ENCODE measurements around the gene LTA.

LTA gene

DNA sequence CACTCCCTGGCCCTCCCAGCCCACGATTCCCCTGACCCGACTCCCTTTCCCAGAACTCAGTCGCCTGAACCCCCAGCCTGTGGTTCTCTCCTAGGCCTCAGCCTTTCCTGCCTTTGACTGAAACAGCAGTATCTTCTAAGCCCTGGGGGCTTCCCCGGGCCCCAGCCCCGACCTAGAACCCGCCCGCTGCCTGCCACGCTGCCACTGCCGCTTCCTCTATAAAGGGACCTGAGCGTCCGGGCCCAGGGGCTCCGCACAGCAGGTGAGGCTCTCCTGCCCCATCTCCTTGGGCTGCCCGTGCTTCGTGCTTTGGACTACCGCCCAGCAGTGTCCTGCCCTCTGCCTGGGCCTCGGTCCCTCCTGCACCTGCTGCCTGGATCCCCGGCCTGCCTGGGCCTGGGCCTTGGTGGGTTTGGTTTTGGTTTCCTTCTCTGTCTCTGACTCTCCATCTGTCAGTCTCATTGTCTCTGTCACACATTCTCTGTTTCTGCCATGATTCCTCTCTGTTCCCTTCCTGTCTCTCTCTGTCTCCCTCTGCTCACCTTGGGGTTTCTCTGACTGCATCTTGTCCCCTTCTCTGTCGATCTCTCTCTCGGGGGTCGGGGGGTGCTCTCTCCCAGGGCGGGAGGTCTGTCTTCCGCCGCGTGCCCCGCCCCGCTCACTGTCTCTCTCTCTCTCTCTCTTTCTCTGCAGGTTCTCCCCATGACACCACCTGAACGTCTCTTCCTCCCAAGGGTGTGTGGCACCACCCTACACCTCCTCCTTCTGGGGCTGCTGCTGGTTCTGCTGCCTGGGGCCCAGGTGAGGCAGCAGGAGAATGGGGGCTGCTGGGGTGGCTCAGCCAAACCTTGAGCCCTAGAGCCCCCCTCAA lies at the start of gene LTA:
Gene LTA (plus strand): TSS at position 249 of the 871 bp plus-strand sequence. CDS start 454 bp downstream, at position 703.
- no peak within 1 kb of the TSS for H3K27ac ChIP-seq
- ChIA-PET CTCF (interaction anchor here (0.6 kb wide), 1 partner anchor 145 kb away, joined by 3 read pairs; no protein-coding TSS in a partner anchor), POLR2A (ENCODE audit: low non-redundant PET) (interaction anchor here (0.6 kb wide), 1 partner anchor 66 kb away, joined by 3 read pairs; no protein-coding TSS in a partner anchor)
- TF ChIP-seq CTCF (conservative IDR thresholded peaks at IDR 0.05; ENCODE audit: low read depth): no peak
- no peak for DNase-seq (ENCODE audit: low spot score)

DNA sequence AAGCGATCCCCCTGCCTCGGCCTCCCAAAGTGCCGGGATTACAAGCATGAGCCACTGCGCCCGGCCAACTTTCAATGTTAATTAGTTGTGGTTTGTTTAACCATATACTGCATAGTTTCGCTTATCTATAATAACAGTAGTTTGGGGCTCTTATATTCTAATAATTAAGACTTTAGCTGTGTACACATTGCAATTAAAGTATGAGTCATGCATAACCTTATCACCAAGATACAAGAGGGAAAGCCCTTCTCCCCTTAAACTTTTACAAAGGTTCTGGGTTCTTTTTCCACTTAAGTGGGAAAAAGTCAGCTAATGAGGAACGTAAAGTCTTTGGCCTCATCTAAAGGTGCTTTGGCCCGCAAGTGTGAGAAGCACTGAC lies 46.5 kb upstream of the LTA start:
- POLR2A ChIA-PET (ENCODE audit: low non-redundant PET): no interaction called here
- no peak overlapping the region for H3K27ac ChIP-seq
- TF ChIP-seq CTCF (conservative IDR thresholded peaks at IDR 0.05; ENCODE audit: low read depth): no peak
- CTCF ChIA-PET: no interaction called here
- no peak for DNase-seq (ENCODE audit: low spot score)

- ChIA-PET POLR2A (ENCODE audit: low non-redundant PET) (no interaction called here), CTCF (interaction anchor here (0.7 kb wide), 1 partner anchor 72 kb away, joined by 4 read pairs; no protein-coding TSS in a partner anchor)
- no peak overlapping the region for H3K27ac ChIP-seq
- DNase-seq (ENCODE audit: low spot score): no peak
- TF ChIP-seq CTCF (conservative IDR thresholded peaks at IDR 0.05; ENCODE audit: low read depth): no peak
These were observed 46.0 kb upstream of the LTA start for GRCh38 chr6:31525932-31526591.

DNA sequence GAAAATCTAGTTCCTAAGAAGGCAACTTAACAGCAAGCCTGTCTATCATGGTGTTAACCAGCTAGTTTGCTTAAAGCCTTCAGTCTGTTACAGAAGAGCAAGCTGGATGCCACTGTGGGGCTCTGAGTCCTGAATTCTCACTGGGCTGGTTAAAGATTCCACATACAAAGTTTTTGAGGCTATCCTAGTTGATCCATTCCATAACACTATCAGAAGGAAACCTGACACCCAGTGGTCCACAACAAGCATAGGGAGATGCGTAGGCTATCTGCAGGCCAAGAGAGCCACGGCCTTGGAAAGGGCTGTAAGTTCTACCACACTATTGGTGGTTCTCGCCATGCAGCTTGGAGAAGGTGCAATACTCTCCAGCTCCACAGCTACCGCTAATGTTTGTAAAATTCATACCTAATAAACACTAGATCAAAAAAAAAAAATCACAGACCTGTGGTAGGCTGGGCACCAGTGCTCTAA lies 43.7 kb upstream of the LTA start:
- no peak for TF ChIP-seq CTCF (conservative IDR thresholded peaks at IDR 0.05; ENCODE audit: low read depth)
- ChIA-PET POLR2A (ENCODE audit: low non-redundant PET) (no interaction called here), CTCF (no interaction called here)
- no peak for DNase-seq (ENCODE audit: low spot score)
- peak overlapping the region; percentile 54 for H3K27ac ChIP-seq

DNA sequence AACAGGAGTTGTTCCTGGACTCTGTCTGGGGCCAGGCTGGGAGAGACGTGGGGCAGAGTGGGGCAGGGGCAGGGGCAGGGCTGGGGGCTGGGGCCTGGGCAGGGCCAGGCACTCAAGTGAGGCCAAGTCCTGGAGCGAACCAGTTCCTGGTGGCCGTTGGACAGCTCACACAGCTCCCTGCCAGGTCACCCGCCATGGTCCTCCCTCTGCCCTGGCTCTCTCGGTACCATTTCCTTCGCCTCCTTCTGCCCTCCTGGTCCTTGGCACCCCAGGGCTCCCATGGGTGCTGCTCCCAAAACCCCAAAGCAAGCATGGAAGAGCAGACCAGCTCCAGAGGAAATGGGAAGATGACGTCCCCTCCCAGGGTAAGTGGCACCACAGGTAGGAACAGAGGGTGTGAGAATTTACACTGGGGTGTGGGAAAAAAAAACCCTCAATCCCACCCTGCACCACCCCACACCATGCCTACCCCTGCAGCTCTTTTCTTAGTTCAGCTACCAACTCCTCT lies 43.2 kb upstream of the LTA start, which contains the start of gene MCCD1:
Gene MCCD1 (plus strand): TSS at position 142 of the 508 bp plus-strand sequence. CDS start 53 bp downstream, at position 195.
- CTCF ChIA-PET: no interaction called here
- H3K27ac ChIP-seq: peak within 1 kb of the TSS; percentile 54
- TF ChIP-seq CTCF (conservative IDR thresholded peaks at IDR 0.05; ENCODE audit: low read depth): no peak
- no peak for DNase-seq (ENCODE audit: low spot score)
- POLR2A ChIA-PET (ENCODE audit: low non-redundant PET): interaction anchor here (0.6 kb wide), 1 partner anchor 1738 kb away, joined by 3 read pairs; no protein-coding TSS in a partner anchor
